Stimulated activated CD8-positive, alpha-beta memory T cell treated with anti-CD3 and anti-CD28 coated beads, Interleukin-12 subunit alpha, Interleukin-12 subunit beta, amount 100 ng/mL, for 24 hours (primary cell): Measurements from ENCODE around the gene SRSF6.
A peak's percentile ranks its signal among the peaks of the same experiment; 100 is the strongest.
"Not testable (repeated sequence)": the region's sequence is repeated elsewhere in the genome, so short reads cannot be mapped to it uniquely, and the experiment has no call there.

ENCODE experiments used
- DNase-seq: peaks from one replicate; pipeline ENCODE4 v3.0.0-alpha.2; 2020; ENCODE audit errors: extremely low read depth

Gene SRSF6

DNA sequence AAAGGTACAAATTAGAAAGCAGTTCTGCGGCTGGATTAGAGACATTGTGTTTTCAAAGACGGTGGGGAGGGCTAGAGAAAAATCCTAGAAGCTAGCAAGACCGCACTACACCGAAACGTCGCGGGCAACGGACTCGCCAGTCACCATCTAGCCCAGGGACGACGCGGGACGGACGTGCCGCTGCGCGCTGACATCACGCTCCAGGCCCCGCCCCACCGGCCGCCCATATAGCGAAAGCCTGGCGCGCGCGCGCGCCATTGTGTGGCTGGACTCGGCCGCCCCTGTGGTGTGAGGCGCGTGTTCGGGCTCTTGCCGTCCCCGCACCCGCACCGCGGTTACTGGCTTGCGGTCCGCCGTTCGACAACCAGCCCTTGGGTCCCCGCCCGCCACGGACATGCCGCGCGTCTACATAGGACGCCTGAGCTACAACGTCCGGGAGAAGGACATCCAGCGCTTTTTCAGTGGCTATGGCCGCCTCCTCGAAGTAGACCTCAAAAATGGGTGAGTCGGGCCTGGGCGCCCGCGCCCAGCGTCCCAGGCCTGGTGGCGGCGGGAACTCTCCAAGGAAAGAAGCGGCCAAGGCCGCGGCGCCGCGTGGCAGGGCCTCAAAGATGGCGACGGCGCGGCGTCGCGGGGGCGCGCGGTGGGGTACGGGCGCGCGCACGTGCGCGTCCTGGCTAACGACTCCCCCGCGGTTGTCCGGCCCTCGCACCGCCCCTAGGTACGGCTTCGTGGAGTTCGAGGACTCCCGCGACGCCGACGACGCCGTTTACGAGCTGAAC lies at the start of gene SRSF6:
TSS of gene SRSF6 (plus strand) at position 257 of the 782 bp plus-strand sequence. CDS start at position 395, 138 bp downstream.
- peak; percentile 86 for DNase-seq

DNA sequence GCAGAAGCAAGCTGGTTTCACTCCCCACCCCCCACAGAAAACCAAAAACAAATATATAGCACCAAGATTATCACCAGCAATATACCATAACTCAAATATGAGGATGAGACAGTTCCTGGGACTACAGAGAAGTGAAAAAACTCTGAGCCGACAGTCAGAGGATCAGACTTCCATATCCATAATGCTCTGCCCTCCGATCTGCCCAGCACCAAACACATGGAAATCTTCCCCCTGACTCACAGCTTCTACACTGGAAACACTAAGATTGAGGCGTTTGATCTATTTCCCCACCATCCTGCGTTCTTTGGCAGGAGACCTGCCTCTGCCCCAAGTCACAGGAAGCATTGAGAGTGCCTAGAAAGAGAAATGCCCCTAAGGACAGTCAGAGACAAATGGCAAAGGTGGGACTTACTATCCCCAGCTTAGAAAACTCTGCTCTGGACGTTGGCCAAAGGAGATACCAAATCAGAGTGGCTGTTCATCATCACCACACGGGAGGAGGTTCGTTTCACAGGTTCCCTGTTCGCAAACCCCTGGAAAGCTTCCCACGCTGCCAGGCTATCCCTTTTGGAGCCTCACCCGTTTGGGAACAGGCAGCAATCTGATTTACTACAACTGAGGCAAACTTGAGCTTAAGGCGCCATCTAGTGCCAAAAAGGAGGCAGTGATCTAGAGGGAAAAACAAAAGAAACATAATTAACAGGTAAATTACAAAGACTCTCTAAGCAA lies 48.7 kb upstream of the SRSF6 start:
- DNase-seq = no peak

DNA sequence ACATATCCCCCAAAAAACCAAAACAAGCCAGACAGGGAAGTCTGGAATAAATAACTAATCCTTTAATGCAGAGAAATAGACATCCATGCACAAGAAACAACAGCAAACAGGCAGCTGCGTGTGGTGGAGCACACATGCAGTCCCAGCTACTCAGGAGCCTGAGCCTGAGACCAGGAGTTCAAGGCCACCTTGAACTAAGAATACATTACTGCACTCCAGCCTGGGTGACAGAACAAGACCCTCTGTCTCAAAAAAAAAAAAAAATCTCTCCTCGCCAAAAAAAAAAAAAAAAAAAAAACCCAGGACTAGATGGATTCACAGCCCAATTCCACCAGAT lies 48.2 kb upstream of the SRSF6 start:
- DNase-seq = no peak

DNA sequence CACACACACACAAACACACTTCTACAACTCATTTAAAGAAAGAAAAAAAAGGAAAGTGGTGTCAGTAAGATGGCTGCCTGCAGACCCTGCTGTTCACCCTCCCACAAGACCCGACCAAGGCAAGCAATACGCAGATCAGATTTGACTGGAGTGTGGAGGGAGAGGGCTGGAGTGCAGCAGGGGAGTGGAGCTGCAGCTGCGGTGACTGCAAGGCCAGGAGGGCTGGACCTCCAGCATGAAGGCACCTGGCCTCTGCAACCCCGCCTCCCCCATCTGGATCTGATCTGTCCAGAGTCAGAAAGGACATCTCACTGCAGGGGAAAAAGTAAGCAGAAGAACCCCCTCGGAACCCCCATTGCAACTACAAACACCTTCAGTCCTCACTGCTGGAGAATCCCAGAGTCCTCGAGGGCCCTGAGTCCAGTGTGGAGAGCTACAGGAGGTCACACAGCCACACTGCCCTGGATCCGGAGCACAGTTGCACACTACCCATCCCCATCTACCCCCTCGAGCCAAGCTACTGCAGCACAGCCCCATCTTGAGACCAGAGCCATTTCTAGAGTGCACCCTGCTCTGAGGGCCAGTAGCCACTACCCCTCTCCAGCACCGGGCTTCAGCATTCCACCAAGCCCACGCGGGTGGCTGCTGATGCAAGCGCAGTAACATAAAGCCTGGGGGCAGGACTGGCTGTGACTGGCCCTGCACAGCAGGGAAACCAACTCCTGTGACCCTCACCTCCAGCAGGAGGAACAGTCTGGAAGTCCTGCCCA lies 41.9 kb upstream of the SRSF6 start:
- no peak for DNase-seq

DNA sequence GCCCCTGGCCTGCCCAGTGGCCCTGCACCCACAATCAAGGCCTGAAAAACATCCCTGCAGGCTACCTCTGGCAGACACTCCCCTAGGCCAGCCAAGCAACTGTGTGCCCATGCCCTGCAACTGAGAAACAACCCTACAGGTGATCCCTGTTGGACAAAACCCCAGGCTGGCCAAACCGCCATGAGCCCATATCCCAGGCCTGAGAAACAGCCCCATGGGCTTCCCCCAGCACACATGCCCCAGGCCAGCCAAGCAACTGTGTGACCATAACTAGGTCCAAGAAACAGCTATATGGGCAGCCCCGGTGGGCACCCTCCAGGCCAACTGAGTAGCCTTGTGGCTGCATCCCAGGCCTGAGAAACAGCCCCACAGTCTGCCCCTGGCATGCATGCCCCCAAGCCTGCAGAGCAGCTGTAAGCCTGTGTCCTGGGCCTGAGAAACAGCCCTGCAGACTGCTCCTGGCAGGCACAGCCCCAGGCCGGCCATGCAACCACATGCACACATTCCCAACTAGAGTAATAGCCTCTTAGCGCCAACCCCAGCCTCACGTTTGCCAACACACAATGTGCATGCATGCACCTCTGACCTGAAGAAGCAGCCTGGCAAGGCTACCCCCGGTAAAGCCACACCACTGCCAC lies 41.0 kb upstream of the SRSF6 start:
- no peak for DNase-seq

DNA sequence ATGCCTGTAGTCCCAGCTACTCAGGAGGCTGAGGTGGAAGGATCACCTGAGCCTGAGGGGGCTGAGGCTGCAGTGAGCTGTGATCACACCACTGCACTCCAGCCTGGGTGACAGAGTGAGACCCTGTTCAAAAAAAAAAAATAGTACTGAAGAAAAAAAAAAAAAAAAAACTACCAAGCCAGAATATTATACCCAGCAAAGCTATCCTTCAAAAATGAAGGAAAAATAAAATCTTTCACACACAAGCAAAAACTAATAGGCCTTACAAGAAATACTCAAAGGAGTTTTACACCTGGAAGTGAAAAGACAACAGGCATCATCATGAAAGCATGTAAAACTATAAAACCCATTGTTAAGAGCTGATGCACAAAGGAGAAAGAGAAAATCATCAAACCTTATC lies 37.5 kb upstream of the SRSF6 start:
- DNase-seq = no peak

DNA sequence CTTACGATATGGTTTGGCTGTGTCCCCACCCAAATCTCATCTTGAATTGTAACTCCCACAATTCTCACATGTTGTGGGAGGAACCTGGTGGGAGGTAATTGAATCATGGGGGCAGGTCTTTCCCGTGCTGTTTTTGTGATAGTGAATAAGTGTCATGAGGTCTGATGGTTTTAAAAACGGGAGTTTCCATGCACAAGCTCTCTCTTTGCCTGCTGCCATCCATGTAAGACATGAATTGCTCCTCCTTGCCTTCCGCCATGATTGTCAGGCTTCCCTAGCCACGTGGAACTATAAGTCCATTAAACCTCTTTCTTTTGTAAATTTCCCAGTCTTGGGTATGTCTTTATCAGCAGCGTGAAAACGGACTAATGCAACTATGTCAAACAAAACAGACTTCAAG lies 36.8 kb upstream of the SRSF6 start:
- DNase-seq = not testable (repeated sequence)

DNA sequence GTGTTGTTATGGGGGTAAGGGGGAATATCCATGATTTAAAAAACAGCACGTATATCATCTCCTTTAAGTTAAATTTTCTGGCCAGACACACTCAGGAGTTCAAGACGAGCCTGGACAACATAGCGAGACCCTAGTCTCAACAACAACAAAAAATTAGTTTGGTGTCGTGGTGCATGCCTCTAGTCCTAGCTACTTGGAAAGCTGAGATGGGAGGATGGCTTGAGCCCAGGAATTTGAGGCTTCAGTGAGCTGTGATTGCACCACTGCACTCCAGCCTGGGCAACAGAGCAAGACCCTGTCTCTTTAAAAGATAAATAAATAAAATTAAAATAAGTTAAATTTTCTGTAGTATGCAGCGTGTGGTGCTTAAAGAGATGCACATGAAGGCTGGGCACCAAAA lies 31.5 kb upstream of the SRSF6 start:
- DNase-seq = no peak

DNA sequence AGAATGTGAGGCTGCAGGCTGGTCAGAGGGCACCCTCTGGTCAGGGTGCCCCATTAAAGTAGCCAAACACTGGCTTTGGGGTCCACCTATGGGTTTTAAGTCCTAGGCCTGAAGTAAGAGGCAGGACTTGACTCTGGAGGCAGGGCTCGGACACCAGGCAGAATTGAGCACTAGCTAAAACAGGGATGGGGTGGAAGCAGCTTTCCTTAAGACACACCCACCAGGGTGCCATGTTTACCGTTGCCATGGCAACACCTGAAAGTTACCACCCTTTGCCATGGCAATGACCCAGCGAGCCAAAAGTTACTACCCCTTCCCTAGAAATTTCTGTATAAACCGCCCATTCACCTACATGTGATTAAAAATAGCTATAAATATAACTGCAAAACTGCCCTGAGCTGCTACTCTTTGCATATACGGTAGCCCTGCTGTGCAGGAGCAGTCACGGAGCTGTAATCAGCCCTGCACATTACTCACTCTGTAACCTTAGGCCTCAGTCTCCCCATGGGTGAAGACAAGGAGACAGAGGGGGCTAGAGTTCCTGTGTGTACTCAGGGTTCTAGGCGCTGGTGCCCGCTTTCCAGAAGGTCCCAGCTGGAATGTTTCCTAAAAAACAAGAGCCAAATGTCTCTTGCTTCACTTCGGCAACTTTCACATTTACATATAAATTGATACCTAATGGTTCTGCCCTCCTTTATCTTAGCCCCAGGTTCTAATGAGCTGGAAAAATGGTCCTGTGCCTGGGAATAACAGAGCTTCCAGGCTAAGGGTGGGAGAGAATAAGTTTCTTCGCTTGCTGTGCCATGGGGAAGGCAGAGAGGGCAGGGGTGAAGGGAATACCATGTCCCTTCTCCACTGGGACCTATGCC lies 27.2 kb upstream of the SRSF6 start:
- DNase-seq = no peak

DNA sequence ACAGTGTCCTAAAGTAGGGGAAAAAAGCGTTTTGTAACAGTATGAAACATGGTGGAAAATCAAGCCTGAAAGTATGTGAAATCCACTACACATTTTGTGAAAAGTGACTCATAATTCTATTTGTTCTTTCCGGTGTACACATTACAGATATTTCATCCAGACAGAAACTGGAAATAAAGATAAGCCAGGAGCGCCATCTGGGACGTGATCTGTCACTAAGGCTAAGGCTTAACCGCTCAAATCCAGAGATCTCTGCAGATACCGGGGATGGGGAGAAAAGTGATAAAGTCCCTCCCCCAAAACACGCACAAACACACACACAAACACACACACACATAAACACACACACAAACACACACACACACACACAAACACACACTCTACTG lies 26.6 kb upstream of the SRSF6 start:
- DNase-seq = no peak

DNA sequence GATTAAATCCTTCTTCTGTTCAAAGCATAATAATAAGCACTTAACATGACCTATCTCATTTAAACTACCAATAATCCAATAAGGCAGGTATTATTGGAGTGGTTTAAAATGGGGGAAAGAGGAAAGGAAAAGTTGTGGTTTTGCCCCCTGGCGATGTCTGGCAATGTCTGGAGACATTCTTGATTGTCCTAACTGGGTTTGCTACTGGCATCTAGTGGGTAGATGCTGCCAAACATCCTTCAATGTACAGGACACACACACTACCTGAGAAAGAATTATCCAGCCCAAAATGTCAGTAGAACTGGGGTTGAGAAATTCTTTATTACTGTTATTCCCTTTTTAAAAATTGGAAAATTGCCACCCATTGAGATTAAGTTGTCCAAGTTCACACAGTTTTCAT lies 25.2 kb upstream of the SRSF6 start:
- no peak for DNase-seq

DNA sequence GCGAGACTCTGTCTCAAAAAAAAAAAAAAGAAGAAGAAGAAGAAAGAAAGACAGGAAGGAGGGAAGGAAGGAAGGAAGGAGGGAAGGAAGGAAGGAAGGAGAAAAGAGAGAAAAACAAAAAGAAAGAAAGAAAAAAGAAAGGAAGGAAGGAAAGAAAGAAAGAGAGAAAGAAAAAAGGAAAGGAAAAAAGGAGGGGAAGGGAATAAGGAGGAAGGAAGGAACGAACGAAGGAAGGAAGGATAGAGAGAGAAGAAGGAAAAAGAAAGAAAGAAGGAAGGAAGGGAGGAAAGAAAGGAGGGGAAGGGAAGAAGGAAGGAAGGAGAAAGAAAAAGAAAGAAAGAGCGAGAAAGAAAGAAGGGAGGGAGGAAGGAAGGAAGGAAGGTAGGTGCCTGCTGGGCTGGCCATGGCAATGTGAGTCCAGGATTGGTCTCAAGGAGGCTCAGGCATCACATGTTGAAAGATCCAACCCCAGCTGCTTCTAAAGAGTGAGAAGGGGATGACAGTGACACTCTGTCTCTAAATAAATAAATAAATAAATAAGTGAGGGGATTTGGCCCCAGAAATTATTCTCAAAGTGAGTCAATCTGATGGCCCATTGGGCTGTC lies 24.3 kb upstream of the SRSF6 start:
- DNase-seq = no peak

DNA sequence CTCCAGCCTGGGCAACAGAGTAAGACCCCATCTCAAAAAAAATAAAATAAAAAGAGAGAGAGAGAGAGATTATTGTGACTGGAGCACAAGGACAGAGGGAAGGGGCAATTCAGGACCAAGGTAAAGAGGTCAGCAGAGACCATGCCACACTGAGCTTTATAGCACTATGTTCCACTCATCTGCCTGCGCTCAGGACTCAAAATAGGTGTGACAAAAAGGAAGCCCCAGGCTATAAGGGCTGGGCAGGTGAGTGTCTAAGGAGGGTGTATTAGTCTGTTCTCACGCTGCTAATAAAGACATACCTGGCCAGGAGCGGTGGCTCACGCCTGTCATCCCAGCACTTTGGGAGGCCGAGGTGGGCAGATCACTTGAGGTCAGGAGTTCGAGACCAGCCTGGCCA lies 23.1 kb upstream of the SRSF6 start:
- DNase-seq = no peak

DNA sequence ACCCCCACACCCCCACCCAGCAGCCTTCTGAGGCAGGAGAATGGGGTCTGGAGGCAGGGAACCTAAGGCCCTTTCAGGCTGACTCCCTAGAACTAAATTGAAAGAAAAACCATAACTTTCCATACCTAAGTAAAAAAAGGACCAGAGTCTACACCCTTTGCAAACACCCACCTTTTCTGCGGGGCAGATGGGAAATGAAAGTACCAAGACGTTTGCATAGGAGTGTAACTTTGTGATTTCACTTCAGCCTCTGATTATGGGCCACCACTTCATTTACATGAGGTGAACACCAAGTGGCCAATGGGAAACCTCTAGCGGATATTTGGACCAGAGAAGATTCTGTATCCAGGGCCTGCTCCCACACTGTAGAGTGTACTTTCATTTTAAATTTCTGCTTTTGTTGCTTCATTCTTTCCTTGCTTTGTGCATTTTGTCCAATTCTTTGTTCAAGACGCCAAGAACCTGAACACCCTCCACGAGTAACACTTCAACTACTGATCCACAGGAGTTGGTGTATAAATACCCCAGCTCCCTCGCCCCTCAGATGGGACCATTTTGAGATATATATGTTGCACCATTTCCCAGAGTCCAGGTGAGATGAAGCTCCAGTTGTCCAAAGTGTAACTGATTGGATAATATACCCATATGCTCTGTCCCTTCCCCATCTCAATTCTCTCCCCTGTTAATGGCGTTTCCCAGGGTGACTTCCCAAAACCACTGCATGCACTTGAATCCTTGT lies 18.9 kb upstream of the SRSF6 start:
- DNase-seq = no peak

DNA sequence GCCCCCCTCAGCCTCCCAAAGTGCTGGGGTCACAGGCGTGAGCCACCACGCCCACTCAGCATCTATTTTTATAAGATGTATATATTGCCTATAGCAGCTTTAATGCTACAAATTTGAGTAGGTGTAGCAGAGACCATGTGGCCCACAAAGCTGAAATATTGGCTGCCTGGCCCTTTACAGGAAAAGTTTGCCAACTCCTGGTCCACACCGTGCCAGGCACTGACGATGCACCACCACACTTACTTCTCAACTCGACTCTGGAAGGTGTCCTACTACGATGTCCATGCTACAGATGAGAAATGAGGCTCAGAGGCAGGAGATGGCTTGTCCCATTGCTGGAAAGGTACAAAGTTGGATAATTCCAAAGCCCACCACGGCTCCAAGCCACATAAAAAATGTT lies 17.2 kb upstream of the SRSF6 start:
- no peak for DNase-seq

DNA sequence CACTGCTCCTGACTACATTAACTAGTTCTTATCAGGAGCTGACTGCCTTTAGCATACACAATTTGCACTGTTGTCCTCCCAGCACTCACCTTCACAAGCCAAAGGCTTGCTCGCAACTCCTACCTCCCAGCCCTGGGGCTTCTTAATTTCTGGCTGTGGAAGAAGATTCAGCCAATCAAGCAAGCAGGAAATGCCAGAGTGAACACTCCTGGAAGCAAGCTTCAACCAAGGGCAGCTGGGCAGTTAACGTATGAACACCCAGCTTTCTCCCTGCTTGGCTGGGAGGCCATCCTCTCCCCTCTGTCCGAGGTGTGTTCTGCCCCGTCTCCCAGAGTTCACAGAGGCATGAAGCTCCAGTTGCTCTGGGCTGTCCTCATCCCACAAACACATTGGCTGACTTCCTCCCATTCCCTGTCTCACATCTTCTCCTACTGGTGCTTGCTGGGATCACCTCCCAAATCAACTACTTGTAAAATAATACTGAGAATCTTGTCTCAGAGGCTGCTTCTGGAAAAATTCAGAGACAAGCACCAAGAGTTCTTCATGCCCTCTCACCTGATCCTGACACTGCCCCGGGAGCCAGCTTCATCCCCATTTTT lies 15.3 kb upstream of the SRSF6 start:
- no peak for DNase-seq

DNA sequence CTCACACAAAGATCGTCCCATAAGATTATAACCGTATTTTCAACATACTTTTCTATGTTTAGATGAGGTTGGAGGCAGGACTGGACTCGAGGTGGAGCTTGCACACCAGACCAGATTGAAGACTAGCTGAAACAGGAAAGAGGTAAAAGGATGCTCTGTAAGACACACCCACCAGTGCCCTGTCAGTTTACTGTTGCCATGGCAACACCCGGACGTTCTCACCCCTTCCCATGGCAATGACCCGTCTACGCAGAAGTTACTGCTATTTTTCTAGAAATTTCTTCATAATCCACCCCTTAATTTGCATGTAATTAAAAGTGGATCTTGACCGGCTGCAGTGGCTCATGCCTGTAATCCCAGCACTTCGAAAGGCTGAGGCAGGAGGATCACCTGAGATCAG lies 13.6 kb upstream of the SRSF6 start:
- DNase-seq = no peak

DNA sequence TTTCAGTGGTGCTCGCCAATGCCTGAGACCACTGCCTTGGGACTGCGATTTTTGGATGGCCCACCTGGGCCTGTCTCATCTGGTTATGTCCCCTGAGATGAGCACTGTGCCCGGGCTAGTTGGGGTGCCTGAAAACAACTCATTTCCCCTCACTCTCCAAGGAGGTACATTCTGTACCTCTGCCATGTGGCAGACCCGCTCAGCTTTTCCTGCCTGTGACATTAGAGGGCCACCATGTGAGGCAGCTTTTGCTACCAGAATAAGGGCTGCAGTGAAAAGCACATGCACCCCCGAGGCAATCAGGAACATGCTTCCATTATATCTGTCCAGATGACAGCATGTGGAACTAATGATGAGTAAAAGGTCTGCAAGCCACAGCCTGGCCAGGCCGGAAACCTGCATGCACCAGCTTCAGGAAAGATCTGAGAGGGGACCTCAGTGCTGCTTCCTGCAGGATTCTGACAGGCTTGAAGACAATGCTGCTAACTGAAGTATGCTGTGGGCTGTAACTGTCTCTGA lies 11.3 kb upstream of the SRSF6 start:
- no peak for DNase-seq

DNA sequence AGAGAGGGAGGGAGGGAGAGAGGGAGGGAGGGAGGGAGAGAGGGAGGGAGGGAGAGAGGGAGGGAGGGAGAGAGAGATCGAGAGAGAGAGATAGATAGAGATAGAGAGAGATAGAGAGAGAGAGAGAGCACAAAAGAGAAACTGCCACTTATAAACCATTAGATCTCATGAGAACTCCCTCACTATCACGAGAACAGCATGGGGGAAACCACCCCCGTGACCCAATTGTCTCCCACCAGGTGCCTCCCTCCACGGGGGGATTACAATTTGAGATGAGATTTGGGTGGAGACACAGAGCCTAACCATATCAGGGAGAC lies 9.3 kb upstream of the SRSF6 start:
- not testable (repeated sequence) for DNase-seq
